Esophagus squamous epithelium (tissue), 4 donors: ENCODE measurements around the gene CGB2.

Experiments used
- CTCF ChIP-seq, 6 experiments: fragments of 450-650 bp in 4 of 6; fragments of 200-600 bp in 2 of 6; sonication (generic) in 2 of 6; IDR thresholded peaks; one replicate each; pipeline ENCODE4 v1.5.1; 2016 to 2019; ENCODE audit warnings: antibody characterized with exemption in 6 of 6, mild to moderate bottlenecking in 4 of 6, moderate library complexity in 4 of 6
- POLR2A ChIP-seq, 4 donors: fragments of 450-650 bp; IDR thresholded peaks; one replicate each; pipeline ENCODE4 v1.6.1; 2017; ENCODE audit warnings: antibody characterized with exemption in 4 of 4, mild to moderate bottlenecking in 4 of 4, moderate library complexity in 3 of 4

- TF ChIP-seq CTCF (IDR thresholded peaks at IDR 0.05) (no peak), POLR2A (IDR thresholded peaks at IDR 0.05) (no peak)
Measured at GRCh38 chr19:49014123-49014869, 17.4 kb upstream of the CGB2 start.
